GM12865 (cell line): ENCODE results near the gene PKNOX2.

ENCODE experiments used
- DNase-seq: peaks from one replicate; pipeline ENCODE4 v3.0.0; 2010; ENCODE audit warnings: low read depth
- H3K4me3 ChIP-seq: 2 replicates; pipeline ENCODE4 v1.5.1; 2011; ENCODE audit warnings: mild to moderate bottlenecking, low read depth, low read length, control low read depth
- CTCF ChIP-seq: IDR thresholded peaks from 2 replicates; pipeline ENCODE4 v1.5.1; 2011; ENCODE audit warnings: low read length, control low read depth, low read depth, inconsistent platforms; ENCODE audit not compliant: insufficient read depth; ENCODE audit errors: missing control alignments

The PKNOX2 gene

GRCh38 chr11:125239585-125240560 is 75.3 kb downstream of the PKNOX2 start:
- no peak overlapping the region for H3K4me3 ChIP-seq
- DNase-seq: no peak
- TF ChIP-seq CTCF: no peak

DNA sequence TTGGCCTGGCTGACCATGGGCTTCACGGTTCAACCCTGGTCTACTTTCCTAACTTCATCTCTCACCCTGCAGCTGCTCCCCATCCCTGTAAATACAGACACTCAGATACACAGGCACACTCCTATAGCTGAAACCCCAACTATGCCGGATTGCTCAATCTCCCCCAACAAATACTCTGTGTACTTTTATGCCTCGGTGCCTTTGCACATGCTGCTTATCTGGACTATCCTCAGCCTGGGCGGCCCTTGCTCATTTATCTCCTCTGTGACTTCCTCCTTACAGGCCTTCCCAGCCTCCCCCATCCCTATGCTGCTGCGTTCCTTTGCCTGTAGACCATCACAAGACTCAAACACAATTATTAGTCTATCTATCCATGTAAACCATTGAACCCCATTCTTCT is 76.6 kb downstream of the PKNOX2 start:
- DNase-seq: no peak
- H3K4me3 ChIP-seq: no peak overlapping the region
- TF ChIP-seq CTCF: no peak

DNA sequence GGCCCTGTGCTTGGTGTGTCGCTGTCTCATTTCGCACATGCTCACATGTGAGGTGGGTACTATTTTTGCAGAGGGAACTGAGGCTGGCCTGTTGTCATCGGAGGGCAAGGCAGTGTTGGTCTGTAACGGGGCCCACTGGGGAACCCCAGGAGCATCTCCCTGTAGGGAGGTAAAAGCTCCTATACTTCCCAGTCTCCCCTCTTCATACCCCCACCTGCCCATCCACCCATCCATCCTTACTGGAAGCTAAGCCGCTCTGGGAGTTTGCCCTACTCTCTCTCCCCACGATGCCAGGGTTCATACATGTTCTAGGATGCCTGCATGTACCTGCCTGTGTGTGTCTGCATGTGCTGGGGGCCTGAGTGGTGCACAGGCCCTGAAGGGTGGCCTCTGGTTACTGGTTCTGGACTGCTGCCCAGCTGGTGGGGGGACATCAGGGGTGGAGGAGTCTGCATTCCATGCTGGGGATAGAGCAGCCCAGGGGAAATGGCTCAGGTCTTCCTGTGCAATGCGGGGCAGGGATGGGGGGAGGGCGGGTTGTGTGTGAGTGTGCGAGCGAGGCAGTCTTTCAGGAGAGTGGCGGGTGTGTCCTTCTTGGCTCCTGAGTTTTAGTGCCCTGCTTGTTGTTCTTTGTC is 77.7 kb downstream of the PKNOX2 start:
- no peak overlapping the region for H3K4me3 ChIP-seq
- DNase-seq: no peak
- TF ChIP-seq CTCF: no peak

GRCh38 chr11:125244166-125244565 is 79.6 kb downstream of the PKNOX2 start:
- no peak for DNase-seq
- no peak overlapping the region for H3K4me3 ChIP-seq
- no peak for TF ChIP-seq CTCF

- no peak for DNase-seq
- TF ChIP-seq CTCF: no peak
- H3K4me3 ChIP-seq: no peak overlapping the region
These were observed 80.7 kb downstream of the PKNOX2 start for GRCh38 chr11:125245299-125245698.

DNA sequence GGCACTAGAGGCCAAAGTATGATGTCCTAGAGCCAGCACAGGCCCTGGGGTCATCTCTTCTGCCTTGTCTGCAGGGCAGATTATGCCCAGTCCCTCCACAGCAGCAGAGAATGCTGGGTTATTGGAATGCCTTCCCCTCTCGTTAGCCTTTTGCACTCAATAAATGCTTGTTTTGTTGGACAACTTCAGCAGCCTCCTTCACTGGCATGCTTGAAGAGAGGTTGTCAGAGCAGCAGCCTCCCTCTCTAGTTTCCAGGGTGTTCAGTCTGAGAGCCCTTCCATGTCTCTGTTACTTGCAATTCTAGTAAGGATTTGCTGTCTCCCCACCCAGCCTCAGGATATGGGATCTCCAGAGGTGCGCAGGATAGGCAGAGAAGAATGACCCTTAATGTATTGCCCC is 82.9 kb downstream of the PKNOX2 start:
- H3K4me3 ChIP-seq: no peak overlapping the region
- no peak for TF ChIP-seq CTCF
- no peak for DNase-seq
